CD4-positive, alpha-beta T cell treated with Interleukin-15 for 4 hours (primary cell): ENCODE measurements around the gene YIPF2.
"Not testable (repeated sequence)": the region's sequence is repeated elsewhere in the genome, so short reads cannot be mapped to it uniquely, and the experiment has no call there.

Source experiments
- DNase-seq: peaks from one replicate; pipeline ENCODE4 v3.0.0-alpha.2; 2020; ENCODE audit warnings: low spot score

YIPF2 gene

DNA sequence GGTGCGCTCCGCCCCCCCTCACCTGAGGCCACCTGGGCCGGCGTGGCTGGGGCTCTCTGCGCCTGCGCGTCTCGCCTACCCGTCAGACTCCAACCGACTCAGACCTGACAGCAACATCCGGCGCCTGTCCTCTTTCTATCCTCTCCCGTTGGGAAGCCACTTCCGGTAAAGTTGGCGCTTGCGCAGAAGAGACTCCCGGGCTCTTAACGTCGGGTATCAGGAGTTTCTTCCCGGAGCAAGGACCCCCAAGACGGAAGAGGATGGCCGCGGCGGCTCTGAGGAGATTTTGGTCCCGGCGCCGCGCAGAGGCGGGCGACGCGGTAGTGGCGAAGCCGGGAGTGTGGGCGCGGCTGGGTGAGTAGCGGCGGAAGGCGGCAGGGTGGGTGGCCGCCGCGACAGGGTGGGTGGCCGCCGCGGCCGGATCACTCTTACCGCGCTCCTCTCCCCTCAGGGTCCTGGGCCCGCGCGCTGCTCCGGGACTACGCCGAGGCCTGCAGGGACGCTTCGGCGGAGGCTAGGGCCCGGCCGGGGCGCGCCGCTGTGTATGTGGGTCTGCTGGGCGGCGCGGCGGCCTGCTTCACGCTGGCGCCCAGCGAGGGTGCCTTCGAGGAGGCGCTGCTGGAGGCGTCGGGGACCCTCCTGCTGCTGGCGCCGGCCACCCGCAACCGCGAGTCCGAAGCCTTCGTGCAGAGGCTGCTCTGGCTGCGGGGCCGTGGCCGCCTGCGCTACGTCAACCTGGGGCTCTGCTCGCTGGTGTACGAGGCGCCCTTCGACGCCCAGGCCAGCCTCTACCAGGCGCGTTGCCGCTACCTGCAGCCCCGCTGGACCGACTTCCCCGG lies at the start of gene YIPF2, which contains the start of gene TIMM29:
Gene YIPF2 (minus strand): TSS at position 77 of the 839 bp plus-strand sequence. CDS start 229 bp downstream, outside the sequence.
Gene TIMM29 (plus strand): TSS at position 249 of the 839 bp plus-strand sequence. CDS start 12 bp downstream, at position 261.
- DNase-seq, result peak; percentile 96

DNA sequence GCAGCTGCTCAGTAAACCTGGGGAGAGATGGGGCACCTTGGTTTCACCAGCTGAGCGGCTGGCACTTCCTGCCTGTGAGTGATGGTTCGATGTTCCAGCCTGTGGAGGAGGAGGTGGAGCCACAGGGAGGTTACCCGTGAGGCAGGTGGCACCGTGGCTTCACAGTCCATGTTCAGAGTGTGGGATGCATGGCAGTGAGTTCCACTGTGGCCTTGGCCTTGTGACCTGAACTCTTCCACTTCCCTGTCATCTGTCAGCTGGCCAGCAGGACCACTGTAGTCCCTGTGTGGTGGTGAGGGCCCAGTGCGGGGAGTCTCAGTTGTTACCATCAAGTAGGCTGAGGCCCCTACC lies 49.3 kb upstream of the YIPF2 start:
- DNase-seq, result no peak

DNA sequence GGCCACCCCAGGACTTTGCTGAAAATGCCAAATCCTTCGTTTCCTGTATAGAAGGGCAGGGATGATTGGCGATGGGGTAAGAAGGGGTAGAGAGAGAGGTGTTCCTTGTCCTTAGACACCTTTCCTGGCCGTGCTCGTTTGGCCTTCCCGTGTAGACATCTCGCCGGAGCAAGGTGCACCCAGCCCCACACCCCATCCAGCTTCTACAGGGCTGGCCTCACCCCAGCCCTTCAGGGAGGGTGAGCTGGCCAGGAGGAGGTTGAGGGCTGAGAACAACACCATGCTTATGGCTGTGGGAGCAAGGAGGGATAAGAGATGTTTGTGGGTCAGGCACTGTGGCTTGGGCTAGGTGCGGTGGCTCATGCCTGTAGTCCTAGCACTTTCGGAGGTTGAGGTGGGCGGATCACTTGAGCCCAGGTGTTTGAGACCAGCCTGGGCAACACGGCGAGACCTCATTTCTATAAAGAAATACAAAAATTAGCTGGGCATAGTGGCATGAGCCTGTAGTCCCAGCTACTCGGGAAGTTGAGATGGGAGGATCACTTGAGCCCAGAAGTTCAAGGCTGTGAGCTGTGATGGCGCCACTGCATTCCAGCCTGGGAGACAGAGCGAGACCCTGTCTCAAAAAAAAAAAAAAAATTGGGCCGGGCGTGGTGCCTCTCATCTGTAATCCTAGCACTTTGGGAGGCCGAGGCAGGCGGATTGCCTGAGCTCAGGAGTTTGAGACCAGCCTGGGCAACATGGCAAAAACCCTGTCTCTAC lies 47.9 kb upstream of the YIPF2 start:
- no peak for DNase-seq

DNA sequence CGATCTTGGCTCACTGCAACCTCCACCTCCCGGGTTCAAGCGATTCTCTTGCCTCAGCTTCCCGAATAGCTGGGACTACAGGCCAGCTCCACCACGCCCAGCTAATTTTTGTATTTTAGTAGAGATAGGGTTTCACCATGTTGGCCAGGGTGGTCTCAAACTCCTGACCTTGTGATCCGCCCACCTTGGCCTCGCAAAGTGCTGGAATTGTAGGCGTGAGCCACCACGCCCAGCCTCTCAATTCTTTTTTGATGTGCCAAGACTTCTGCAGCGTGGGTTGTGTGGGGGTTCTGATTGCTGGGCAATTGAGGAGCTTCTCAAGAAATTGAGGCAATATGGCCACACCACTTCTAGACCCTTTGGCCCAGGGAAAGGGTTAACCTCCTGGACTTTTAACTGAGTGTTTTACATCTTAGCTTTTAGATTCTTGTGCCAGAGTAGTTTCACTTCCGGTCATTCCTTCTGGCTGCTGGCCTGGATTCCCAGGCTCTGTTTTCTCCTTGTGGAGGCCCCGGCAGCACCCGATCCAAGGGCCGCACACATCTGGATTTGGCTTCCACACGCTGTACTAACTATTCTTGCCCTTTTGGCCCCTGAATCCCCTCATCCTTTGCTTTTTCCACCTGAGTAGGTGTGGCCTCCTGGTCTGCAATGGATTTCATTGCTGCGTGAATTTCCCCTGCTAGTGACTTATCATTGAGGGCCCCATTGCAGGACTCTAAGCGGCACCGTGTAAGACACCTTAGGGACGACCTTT lies 47.1 kb upstream of the YIPF2 start:
- no peak for DNase-seq

DNA sequence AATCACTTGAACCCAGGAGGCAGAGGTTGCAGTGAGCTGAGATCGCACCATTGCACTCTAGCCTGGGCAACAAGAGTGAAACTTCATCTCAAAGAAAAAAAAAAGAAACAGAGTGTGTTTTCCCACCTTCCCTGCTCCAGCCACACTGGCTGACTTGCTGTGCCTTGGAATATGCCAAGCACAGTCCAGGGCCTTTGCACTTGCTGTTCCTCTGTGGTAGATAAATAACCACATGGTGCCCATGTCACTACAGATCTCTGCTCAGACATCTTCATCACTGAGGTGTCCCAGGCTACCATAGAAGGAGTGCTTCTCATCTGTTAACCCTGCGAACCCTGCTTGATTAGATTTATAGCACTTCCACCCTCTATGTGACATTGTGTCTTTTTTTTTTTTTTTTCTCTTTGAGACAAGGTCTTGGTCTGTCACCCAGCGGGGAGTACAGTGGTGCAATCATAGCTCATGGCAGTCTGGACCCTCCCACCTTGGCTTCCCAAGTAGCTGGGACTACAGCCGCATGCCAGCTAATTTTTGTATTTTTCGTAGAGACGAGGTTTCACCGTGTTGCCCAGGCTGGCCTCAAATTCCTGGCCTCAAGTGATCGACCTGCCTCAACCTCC lies 42.8 kb upstream of the YIPF2 start:
- DNase-seq, result no peak

DNA sequence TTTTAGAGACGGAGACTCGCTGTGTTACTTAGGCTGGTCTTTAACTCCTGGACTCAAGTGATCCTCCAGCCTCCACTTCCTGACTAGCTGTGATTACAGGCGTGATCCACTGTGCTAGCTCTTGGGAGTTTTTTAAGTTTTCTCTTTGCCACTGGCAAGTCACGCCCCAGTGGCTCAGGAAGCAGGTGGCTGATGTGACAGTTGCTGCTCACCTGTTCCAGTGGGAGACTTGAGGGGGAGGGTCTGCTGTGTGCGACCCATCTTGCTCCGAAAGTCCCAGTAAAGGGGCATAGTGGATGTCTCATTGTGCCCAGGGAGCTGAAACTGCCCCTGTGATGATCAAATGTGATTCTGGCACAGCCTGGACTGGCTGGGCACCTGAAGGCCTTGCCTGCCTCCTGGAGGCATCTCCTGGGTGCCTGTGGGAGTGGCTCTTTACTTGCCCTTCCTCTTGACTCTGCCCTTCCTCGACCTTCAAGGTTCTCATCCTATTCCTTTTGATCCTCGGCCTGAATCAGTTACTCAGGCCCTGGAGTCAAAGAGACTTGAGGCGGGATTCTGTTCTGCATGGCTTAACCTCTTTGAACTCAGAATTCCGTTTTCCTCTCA lies 40.2 kb upstream of the YIPF2 start:
- no peak for DNase-seq

DNA sequence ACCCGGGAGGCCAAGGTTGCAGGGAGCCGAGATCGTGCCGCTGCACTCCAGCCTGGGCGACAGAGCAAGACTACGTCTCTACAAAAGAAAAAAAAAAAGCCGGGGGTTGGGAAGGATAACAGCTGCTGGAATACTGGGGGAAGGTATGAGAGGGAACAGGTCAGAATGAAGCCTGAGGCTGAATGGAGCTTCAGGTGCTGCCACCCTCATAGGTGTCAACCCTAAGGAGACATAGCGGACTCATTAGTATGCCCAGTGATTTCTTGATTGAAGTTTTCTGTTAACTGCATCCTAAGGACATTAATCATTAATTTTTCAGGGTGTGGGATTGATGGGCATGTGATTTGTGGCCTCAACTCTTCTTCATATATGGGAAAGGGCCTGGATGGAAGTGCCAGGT lies 38.4 kb upstream of the YIPF2 start:
- no peak for DNase-seq

DNA sequence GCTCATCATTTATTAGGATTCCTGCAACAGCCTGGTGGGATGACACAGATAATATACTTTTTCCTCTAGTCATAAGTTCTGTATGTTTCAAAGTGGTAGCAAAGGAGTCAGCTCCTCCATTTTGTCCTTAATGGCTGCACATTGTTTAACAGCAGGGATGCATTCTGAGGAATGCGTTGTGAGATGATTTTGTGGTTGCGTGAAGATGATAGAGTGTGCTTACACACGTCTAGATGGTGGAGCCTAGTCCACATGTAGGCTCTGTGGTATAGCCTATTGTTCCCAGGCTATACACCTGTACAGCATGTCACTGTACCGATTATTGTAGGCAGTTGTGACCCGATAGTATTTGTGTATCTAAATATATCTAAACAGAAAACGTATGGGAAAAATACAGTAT lies 37.0 kb upstream of the YIPF2 start:
- DNase-seq, result no peak

DNA sequence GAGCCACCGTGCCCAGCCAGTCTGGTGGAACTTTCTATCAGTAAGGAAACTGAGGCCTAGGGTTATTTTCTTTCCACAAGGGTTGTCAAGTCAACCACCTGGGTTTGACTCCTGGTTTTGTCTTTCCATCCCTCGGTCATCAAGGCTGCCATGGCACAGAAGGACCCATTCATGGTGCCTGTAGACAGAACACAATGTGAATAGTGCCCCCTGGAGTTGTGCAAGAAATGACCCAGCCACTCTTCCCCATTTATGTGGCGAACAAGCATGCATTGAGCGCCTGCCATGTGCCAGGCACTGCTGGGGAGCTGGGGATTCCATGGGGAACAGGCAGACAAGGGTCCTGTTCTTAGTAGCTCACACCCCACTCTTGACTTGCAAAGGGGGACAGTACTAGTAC lies 36.5 kb upstream of the YIPF2 start:
- DNase-seq, result no peak

DNA sequence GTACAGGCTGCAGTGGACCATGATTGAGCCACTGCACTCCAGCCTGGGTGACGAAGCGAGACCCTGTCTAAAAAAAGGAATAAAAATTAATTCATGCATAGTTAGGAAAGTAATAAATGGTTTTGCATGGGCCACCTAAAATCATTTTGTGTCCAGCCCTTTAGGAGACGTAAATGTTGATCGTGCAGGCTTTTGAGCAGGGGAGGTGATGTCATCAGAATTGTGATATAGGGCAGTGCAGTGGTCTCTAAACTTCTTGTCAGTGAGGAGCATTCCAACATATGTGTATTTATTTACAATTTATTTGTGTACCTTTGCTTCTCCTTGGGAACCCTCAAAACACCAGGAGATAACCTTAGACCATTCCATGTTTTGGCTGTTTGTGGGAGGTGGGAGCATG lies 35.4 kb upstream of the YIPF2 start:
- DNase-seq, result no peak

DNA sequence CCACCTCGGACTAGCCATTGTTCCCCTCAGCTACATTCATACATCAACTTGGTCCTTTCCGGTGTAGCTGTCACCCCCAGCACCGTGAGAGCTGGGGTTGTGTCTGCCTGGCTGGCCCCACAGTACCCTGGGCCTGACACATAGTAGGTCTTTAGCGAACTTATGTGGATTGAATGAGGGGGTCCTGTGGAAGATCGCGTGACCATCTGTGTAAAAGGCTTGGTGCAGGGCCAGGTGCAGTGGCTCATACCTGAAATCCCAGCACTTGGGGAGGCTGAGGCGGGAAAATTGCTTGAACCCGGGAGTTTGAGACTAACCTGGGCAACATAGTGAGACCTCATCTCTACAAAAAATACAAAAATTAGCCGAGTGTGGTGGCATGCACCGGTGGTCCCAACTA lies 34.4 kb upstream of the YIPF2 start:
- DNase-seq, result no peak

DNA sequence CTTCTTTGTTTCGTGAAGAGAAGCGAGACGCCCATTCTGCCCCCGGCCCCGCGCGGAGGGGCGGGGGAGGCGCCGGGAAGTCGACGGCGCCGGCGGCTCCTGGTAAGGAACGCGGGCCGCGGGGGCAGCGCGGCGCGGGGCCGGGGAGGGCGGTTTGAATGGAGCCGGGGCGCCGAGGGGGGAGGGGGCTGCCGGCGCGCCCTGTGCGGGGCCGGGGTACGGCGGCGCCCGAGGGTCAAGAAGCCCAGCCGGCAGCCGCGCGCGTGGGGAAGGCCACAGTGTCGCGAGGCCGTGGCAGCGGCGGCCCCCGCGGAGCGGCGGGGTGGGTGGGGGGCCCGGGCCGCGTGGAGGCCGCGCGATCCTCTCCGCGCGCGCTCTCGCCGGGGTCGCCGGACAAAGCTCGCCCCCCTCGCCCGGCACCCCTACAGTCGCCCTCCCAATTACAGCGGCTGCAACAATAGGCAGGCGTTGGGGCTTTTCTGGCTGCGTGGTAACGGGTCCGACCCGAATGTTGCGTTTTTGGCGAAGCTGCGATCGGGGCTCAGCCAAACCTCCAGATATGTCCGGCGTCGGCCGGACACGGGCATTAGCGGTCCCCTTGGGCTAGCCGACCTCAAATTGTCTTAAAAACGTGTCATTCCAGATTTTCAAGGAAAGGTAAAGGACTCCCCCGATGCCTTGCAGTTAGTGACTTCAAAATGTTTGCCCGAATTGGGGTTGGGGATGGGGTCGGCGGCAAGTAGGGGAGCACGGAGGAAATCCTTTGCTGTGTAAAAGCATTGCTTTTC lies 32.8 kb upstream of the YIPF2 start:
- DNase-seq, result no peak

DNA sequence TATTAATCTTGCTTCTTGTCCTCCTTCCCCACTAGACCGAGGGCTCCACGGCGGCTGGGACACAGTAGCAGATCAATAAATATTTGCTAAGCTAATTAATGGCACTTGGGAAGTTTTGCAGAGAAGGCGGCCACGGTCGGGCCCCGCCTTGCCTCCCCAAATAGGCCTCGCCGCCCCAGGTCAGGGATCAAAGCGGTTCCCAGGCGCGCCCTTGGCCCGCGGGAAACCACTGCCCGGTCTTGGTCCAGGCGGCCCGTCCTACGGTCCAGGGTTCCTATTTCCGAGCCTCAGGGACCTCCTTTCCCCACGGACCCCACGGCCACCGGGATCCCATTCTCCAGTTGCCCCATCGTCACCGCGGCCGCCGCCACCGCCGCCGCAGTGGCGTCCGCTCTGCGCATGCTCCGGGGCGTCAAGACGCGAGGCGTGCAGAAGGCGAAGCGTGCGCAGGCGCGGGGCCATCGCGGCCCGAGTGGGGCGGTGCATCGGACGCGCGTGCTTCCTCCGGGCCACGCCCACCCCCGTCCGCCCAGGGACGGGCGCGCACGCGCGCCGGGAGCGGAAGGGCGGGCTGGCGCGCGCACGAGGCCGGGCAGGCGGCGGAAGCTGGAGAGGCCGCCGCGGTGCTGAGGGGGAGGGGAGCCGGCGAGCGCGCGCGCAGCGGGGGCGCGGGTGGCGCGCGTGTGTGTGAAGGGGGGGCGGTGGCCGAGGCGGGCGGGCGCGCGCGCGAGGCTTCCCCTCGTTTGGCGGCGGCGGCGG lies 32.1 kb upstream of the YIPF2 start, which contains the start of gene SMARCA4:
Gene SMARCA4 (plus strand): TSS at position 717 of the 759 bp plus-strand sequence. CDS start 23,122 bp downstream, outside the sequence.
- DNase-seq, result peak; percentile 97

DNA sequence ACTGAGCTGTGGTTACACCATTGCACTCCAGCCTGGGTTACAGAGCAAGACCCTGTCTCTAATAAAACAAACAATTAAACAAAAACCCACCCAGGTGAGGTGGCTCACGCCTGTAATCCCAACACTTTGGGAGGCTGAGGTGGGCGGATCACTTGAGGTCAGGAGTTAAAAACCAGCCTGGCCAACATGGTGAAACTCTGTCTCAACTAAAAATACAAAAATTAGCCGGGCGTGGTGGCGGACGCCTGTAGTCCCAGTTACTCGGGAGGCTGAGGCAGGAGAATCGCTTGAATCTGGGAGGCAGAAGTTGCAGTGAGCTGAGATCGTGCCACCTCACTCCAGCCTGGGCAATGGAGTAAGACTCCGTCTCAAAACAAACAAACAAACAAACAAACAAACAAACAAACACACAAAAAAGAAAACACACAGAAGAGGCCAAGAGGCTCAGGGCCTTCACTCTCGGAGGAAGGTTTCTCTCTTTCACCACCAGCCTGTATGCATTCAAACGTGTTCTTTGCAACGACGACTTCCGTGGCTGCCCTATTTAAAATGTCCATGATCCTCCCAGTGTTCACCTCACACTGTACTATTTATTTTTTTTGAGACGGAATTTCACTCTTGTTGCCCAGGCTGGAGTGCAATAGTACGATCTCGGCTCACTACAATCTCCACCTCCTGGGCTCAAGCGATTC lies 31.0 kb upstream of the YIPF2 start:
- not testable (repeated sequence) for DNase-seq

DNA sequence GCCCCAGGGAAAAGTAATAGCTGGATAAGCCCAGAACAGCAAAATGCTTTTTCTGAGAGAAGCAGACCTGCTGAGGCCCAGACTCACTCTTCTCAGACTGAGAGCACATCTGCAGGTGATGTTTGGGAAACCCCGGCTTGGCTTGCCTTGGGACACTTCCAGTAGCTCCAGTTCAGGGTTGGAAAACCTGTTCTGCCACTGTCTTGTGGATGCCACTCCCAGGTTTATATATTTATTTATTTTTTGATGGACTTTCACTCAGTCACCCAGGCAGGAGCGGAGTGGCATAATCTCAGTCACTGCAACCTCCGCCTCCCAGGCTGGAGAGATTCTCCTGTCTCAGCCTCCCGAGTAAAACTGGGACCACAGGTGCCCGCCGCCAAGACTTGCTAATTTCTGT lies 24.4 kb upstream of the YIPF2 start:
- no peak for DNase-seq

DNA sequence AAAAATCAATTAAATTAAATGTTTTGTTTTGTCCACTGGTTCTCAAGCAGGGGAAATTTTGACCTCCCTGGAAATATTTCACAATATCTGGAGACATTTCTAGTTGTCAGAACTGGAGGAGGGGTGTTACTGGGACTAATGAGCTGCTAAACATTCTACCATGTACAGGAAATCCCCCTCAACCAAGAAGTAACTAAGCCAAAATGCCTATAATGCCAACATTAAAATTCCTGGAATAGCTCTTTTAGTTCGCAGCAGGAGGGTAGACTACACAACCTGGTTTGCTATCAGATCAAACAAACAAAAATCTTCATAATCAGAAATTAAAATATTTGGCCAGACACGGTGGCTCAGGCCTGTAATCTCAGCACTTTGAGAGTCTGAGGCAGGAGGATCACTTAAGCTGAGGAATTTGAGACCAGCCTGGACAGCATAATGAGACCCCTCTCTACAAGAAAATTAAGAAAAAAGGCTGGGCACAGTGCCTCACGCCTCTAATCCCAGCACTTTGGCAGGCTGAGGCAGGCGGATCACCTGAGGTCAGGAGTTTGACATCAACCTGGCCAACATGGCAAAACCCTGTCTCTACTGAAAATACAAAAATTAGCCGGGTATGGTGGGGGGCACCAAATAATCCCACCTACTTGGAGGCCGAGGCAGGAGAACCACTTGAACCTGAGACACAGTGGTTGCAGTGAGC lies 18.7 kb upstream of the YIPF2 start:
- DNase-seq, result no peak

DNA sequence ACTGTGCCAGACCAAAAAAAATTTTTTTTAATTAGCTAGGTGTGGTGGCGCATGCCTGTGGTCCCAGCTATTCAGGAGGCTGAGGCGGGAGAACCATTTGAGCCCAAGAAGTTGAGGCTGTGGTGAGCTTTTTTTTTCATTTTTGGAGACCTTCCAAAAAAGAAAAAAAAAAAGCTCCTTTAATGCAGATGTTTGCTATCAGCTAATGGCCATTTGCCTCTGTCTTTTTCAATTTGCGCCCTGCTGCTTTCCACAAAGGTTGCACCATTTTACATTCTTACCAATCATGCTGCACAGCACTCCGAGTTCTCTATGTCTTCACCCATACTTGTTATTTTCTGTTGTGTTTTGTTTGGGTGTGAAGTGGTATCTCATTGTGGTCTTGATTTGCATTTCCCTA lies 16.8 kb upstream of the YIPF2 start:
- no peak for DNase-seq

DNA sequence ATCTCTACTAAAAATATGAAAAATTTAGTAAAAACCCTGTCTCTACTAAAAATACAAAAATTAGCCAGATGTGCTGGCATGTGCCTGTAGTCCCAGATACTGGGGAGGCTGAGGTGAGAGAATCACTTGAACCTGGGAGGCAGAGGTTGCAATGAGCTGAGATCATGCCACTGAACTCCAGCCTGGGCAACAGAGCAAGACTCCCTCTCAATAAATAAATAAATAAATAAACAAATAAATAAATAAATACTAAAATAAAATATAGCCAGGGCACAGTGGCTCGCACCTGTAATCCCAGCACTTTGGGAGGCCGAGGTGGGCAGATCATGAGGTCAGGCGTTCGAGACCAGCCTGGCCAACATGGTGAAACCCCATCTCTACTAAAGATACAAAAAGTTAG lies 15.0 kb upstream of the YIPF2 start:
- DNase-seq, result not testable (repeated sequence)

DNA sequence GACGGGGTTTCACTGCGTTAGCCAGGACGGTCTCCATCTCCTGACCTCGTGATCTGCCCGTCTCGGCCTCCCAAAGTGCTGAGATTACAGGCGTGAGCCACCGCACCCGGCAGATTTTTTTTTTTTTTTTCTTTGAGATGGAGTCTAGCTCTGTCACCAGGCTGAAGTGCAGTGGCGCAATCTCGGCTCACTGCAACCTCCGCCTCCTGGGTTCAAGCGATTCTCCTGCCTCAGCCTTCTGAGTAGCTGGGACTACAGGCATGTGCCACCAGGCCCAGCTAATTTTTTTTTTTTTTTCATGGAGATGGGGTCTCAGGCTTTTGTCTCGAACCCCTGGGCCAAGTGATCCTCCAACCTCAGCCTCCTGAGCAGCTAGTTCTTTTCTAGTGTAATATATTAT lies 13.2 kb upstream of the YIPF2 start:
- not testable (repeated sequence) for DNase-seq
